HG03571 (cell line): ENCODE data around the gene RBMY1A1.
A peak's percentile ranks its signal among the peaks of the same experiment; 100 is the strongest.
"Not testable (repeated sequence)": the region's sequence is repeated elsewhere in the genome, so short reads cannot be mapped to it uniquely, and the experiment has no call there.

Experiments
- ATAC-seq: cut with Tn5 transposase; IDR thresholded peaks from one replicate; pipeline ENCODE4 v1.9.1; 2021; ENCODE audit not compliant: unreplicated experiment

Gene RBMY1A1

DNA sequence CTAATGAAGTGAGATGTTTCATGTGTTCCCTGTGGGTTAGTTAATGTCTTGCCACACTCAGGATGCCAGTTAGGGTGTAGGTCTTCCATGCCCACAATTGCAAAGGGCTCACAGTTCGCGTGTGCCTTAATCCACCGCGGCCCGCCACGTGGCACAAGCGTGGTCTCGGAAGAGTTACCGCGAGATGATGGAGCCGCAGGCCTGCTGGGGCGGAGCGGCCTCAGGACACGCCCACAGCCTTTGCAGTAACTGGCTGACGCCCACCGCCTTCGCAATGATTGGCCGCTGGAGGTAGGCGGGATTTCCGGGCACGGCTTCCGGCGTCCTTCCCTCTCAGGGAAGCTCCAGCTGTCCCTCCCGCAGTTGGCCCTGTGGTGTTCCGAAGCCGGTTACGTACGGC lies at the start of gene RBMY1A1:
TSS of gene RBMY1A1 (plus strand) at position 301 of the 400 bp plus-strand sequence. CDS start 2,013 bp downstream, outside the sequence.
- not testable (repeated sequence) for ATAC-seq

GRCh38 chrY:21511038-21511437 lies 23.6 kb upstream of the RBMY1A1 start, which contains the start of gene RBMY1B:
Gene RBMY1B, plus strand, starts transcription at chrY:21511338. Its CDS starts 2,013 bp downstream, at chrY:21513351.
- not testable (repeated sequence) for ATAC-seq

DNA sequence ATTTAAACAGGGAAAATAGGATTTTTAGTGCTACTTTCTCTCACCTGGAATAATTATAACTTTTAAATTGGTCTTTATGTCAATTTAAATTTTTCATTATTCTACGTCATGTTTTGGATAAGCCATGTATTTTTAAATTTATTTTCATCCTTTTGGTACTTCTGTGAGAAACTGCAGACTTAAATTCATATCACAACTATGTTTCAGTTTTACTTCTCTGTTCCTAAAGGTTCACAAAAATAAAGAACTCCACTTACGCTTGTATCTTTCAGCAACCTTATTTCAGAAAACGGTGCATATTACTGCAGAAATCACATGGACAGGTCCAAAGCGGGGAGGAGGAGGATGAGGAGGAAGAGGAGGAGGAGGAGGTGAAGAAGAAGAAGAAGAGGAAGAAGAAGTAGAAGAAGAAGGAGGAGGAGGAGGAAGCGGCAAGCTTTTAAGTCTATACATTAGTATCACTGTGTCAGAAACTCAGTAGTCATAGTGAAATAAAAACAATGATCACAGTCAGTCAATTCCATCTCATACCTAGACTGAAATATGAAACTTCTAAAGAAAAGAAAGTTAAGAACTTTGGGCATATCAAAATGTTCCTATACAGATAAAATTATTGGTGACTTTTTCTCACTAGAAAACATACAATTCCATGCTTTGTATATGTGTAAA lies 24.8 kb downstream of the RBMY1A1 start:
- ATAC-seq = peak; percentile 73

DNA sequence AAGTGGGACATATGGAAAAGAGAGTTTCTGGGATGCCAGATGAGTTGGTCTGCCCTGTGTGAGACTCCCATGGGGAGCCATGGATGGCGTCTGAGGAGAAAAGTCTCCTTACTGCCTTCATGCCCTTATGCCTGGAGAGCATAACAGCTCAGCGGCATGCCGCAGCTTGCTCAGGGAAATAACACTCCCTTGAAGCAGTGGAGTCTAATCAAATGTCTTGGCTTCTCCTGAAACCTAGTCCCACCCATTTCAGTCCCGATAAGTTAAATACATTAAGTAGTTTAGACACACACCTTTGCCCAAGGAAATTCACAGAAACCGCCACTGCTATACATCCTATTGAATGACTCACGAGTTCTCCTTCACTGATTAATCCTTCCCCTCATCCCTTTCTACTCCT lies 50.8 kb downstream of the RBMY1A1 start:
- no peak for ATAC-seq

- not testable (repeated sequence) for ATAC-seq
These were observed 51.8 kb downstream of the RBMY1A1 start for GRCh38 chrY:21586454-21586853.

- no peak for ATAC-seq
These were observed 57.4 kb downstream of the RBMY1A1 start for GRCh38 chrY:21592059-21592458.

DNA sequence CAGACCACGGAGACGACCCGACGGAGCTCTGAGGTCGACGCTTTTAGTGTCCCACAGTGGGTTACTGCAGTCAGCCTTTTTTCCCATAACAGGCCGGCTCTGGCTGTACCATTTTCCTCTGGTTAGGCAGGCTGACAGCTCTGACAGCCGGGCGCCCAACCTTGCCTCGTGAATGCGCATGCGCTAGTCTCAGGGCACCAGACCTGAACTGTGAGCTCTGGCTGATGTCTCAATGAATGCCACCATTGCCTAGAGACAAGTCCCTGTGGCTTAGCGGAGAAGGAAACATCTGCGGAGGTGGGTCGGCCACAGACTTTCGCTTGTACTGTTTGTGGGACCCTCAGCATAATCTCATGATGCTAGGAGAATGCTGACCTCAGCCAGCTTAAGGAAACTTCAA lies 61.6 kb downstream of the RBMY1A1 start:
- ATAC-seq = not testable (repeated sequence)
